Hepatocyte (in vitro differentiated cells): ENCODE measurements around the gene CMTM8.

Source experiments
- EZH2 ChIP-seq: fragments of 200-600 bp; sonication (generic); IDR thresholded peaks from 2 replicates; pipeline ENCODE4 v1.6.1; 2016; ENCODE audit warnings: antibody characterized with exemption, mild to moderate bottlenecking, borderline replicate concordance
- TF ChIP-seq, protein P1 (sequence below): fragments of 200-600 bp; sonication (generic); IDR thresholded peaks from 2 replicates; pipeline ENCODE4 v1.5.1; 2016; ENCODE audit warnings: antibody characterized with exemption, mild to moderate bottlenecking; ENCODE audit not compliant: poor library complexity

DNA sequence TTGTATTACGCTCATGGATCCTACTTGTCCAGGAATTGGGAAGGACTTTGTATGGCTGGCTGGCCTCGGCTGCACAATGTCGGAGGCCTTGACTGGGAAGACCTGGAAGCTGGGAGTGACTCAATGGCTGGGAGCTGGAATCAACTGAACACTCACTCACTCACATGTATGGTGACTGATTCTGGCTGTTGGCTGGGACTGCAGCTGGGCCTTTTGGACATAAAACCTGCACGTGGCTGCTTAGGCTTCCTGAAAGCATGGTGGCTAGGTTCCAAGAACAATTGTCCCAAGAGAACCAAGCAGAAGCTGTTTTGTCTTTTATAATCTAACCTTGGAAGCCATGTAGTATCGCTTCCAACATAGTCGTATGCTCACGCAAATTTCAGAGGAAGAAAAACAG, 38.0 kb upstream of the CMTM8 start:
- TF ChIP-seq EZH2 = no peak
- TF ChIP-seq, protein P1, sequence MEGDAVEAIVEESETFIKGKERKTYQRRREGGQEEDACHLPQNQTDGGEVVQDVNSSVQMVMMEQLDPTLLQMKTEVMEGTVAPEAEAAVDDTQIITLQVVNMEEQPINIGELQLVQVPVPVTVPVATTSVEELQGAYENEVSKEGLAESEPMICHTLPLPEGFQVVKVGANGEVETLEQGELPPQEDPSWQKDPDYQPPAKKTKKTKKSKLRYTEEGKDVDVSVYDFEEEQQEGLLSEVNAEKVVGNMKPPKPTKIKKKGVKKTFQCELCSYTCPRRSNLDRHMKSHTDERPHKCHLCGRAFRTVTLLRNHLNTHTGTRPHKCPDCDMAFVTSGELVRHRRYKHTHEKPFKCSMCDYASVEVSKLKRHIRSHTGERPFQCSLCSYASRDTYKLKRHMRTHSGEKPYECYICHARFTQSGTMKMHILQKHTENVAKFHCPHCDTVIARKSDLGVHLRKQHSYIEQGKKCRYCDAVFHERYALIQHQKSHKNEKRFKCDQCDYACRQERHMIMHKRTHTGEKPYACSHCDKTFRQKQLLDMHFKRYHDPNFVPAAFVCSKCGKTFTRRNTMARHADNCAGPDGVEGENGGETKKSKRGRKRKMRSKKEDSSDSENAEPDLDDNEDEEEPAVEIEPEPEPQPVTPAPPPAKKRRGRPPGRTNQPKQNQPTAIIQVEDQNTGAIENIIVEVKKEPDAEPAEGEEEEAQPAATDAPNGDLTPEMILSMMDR = no peak
